Measurements from ENCODE around the gene PDE11A.

Gene PDE11A

DNA sequence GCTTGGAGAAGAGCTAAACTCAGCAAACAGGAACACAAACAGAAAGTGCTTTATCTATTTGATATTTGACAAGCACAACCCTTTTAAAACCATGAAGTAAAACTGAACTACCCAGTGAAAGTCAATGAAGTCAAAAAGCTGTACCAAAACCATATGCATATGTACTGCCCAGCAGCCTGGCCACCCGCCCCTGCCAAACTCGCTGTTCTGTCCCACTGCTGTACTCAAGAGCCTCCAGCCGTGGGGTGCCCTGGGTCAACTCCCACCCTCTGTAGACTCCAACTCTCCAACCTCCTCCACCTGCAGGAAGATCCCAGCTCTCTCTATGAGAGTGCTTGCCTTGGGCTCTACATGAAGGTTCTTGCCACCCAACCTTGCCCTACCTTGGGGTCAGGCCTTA, 411.8 kb downstream of the PDE11A start:
- FAIRE-seq, result no peak

DNA sequence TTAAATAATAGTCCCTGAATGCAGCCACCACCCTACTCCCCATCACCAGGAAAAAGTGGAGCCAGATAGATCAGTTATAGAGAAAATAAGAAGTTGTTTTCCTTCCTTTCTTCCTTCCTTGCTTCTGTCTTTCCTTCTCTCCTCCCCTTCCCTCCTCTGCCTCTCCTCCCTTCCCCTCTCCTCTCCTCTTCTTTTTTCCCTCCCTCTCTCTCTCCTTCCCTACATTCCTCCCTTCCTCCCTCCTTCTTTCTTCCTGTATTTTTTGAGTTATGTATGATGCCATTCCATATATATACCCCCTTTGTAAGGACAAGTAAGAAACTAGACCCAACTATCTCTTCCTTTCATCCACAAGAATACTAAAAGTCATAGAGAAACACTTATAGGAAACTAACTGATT, 414.3 kb downstream of the PDE11A start:
- FAIRE-seq, result no peak

DNA sequence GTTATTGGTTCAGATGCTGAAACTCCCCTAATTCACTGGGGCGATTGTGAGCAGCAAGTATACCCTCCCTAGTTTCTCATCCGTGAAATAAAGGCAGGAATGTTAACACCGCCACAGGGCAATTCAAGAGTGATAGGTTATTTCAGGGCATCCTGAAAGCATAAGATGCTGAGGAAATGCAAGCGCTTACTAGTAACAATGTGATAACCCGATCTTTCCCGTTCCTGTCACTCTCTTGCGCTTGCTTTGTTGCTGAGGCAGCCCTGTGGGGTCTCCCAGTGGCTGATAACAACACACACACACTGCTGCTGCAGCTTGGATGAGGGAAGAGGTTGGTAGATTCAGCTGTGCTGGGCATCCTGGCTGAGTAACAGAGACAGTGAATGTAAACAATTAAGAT, 420.7 kb downstream of the PDE11A start:
- no peak for FAIRE-seq

DNA sequence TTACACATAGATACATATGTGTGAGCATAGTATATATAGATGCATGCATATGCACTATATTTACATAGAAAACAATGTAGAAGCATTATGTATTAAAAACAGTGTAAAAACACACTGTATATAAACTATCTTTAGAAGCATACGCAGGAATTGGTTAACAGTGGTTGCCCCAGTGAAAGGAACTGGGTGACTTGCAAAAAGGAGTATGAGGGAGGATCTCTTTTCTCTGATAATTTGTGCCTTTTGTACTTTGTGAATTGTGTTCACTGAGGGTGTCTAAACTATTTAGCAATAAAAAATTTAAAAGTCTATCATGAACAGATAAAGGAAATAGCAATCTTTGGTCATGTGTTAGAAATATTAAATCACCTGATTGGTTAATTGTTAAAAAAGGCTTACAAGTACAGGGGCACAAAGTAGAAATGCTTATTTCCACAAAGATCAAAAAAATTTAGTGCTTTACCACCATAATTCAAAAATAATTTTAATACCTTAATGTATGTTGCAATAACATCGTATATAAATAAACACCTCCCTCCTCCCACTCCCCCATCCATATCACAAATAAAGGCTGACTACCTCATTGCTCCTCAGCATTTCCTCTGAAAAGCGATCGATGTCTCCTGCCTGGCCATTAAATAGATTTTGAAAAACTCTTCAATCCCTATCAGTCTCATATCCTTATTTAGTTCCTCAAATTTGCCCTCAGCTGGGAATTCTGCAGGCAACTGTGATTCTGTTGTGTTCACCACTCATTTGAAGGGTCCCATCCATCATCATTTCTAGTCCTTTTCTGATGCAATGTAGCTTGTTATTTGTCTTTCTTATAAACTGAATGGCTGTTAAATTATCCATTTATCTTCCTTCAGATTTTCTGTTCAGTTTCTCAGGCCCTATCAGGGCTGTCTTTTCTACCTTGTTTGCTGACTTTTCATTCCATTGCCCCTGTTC, 422.7 kb downstream of the PDE11A start:
- no peak for FAIRE-seq

DNA sequence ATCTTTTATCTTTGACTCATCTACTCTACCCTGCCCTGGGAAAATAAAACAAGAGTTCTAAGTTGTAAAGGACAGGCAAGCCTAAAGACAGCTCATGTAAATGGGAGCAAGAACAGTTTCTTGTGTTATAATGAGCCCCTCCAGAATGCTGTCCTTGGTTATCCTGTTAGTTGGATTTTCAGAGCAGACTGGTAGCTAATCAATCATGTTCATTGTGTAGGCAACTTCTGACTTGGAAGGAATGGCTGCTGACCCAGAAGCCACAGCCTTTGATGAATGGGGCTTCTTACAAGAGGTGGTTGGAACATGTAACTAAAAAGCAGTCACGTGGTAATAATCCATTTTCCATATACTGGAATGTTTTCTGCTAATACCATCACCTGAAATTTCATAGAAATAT, 425.8 kb downstream of the PDE11A start:
- no peak for FAIRE-seq

DNA sequence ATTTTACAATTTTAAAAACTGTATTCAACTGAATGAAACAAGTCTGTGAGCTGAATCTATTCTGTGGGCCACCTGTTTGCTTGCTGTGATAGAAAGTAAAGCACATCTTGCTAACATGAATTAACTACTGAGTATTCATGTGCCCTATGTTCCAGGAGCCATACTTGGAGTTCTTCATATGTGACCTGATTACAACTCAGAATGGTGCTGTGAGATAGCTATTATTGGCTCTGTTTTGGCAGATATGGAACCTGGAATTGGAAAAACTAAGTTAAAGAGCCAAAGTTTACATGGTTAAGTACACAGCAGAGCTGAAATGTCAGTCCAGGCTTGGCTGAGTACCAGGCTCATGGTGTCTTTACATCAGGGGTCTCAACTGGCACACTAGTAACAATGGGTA, 426.3 kb downstream of the PDE11A start:
- no peak for FAIRE-seq

DNA sequence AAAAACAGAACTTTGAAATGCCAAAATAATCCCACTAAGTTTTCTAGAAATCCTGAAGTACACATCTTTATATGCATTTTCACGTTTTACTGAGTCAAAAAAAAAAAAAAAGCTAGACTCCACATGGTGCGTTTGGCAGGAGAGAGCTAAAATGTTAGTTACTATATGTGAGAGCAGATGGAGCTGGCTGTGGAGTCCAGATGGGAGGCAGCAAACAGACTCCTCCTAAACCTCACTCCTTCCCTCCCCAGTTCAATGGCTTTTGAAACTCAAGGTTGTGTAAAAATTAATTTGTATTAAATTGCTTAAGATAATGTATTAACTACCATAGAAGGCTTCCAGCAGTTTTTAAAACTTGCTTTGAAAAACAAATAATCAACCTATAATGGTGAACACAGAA, 431.2 kb downstream of the PDE11A start:
- no peak for FAIRE-seq

DNA sequence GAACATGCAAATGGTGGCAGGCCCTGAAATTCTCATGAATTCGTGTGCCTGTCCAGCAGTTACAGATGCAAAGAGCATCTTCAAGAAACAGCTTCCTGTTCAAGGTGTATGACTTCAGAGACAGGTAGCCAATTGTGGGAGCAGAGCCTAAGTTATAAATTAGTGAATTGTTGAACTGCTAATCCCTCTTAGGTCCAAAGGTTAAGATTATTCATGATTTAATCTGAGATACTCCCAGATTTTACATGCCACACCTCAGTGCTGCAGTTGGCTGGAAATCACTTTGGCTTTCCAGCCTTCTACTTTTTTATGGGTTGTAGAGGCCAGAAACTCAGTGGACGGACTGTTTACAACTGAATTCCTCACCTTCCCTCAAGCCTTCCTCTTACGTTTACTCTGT, 432.2 kb downstream of the PDE11A start:
- FAIRE-seq, result no peak

DNA sequence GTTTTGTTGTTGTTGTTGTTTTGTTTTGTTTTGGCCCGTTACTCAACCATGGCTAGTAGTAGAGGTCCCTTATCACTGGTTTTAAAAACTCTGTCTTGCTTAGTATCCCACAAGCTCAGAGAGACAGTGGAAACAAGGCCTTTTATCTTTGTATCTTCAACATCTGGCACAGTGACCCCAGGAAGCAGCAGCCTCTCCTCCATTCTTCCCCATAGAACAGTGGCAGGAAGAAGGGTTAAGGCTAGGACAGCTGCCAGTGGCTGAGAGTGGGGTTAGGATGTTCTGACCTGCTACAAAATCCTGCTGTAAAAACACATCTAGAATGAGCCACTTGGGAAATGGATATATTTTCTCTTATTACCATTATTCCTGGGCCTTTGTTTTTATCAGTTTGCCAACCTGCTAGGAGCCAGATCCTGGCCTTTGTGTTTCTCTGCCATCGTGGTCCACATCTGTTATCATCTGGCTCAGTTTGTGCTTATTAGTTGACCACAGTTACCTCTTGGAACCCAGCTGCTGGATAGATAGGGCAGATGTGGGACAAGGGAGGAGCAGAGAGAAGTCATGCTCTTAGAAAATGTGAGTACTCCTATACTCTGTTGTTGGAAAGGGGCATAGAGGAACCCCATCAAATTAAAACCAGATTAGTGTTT, 433.2 kb downstream of the PDE11A start:
- FAIRE-seq, result no peak

DNA sequence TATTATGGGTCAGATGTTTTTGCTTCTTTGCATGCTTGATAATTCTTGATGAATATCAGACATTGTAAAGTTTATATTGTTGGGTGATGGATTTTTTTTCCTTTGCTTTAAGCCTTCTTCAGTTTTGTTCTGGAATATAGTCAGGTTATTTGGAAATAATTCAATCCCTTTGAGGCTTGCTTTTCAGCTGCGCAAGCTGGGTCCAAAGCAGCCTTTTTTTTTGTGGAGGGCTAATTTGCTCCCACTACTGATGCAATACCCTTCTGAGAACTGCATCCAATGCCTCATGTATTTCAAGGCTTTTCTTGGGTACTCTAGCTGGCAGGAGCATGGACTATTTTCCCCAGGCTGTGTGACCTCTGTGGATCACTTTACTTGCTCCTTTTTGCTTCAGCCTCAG, 434.1 kb downstream of the PDE11A start:
- FAIRE-seq, result no peak

DNA sequence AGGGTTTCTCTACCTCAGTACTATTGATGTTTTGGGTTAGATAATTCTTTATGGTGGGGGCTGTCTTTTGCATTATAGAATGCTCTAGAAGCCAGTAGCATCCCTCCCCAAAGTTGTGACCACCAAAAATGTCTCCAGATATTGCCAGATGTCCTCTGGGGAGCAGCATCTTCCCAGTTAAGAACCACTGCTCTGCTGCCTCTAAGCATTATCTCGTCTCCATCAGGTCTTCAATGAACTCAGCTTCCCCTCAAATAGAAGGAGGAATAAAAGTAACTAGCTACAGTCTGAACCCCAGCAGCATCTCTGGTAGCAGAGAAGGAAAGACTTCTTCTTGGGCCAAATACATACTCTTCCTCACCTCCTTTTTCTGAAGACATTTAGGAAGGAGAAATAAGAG, 435.9 kb downstream of the PDE11A start:
- FAIRE-seq, result no peak

DNA sequence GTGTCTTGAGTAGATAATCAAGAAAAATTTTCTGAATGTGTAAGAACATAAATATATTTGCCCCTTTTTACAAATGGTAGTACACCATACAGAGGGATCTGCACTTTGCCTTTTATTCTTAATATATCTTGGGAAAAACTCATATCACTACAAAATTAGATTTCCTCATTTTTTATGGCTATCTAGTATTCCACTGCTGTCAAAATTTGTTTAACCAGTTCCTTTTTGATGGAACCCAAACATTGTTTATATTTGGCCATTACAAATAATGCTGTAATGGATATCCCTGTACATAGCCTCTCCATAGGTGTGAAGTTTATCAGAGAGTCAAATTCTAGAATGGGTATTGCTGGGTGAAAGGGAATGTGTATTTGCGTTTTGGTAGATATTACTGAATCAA, 436.9 kb downstream of the PDE11A start:
- no peak for FAIRE-seq

DNA sequence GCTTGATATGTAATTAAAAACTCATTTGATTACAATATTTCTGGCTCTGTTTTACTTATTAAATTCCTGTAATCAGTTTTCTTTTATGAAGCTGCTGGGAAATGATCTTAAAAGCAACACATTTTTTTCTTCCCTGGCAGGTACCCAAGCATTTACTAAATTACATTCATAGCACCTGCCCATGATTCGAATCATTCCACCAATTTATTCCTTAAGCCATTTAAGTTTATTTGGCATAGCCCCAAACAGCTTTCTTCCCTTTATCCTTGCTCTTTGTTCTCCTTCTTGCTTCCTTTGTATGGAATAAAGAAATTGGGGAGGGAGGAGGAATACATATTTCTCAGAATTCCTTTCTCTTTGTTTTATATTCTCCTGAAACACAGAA, 438.7 kb downstream of the PDE11A start:
- FAIRE-seq, result no peak

DNA sequence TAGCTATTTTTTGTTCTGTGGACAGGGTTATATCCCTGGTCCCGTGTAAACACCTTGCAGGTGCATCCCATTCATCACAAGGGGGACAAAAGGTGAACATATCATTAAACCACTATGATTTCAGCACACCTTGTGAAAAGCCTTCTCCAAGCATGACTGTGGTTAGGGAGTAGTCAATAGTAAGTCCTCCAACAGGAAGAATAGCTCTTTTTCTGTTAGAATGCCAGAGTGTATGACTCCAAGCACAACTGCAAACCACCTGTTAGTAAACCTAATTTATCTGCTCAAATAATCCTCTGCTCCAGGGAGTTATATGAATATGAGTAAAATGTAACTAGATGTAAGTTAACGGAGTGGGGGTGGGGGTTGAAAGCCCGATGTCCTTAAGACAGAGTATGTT, 439.5 kb downstream of the PDE11A start:
- no peak for FAIRE-seq

DNA sequence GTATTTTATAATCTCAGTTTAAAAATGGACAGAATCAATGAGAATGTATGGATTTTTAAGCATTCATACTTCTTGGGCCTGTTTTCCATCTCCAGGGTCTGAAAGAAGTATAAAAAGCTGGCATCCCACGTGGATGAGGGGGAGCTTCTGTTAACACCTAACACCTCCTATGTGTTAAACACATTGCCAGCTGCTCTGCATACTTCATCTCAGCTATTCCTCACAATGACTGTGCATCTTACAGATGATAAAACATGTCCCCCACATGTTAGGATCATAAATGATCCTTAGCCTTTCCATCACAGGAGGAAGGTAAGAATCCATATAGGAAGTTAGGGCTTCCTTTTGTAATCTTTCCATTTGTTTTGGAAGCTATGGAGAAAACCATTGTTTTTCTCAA, 440.9 kb downstream of the PDE11A start:
- FAIRE-seq, result no peak

DNA sequence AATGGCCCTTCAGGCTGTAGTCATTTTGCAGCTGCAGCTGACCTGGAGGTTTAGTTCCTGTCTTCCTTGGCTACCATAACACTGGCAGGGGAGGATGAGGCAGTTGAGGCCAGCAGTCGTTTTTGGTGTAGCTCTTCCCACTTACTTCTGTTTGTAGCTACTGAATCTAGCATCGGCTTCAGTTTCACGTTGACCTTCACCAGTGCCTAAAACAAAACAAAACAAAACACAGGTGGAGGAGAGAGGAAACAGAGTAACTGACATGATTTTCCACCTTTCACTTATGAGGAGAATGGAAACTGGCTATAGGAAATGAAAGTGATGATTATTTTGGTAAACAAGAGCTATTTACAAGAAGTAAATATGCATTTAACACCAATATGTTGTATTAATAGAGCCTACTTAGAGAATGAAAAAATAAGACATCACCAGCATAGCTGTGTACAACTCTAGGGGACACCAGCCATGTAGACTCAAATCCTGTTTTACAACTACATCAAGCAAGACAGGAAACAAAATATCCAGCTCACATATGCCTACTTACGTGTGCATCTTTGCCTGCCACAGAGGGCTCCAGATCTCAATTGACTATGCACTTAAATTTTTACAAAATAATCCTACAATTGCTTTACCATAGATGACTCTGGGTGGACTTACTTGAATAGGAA, 443.1 kb downstream of the PDE11A start:
- FAIRE-seq, result no peak

DNA sequence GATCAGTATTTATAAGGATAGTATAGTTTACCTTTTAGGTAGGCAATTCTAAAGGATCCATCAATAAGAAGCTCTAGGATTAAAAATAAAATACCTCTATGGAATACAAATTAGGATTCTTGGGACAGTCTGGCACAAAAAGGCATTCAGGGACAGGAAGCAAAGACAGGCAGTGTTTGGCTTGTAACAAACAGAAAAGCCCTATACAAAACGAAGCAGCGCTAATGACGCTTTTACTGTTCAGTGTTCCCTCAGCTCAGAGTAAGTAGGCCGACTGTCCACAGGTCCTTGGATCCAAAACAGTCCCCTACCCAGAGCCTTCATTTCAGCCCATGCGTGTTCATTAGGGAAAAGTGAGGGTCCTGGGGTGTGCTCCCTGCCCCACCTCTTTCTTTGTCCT, 443.7 kb downstream of the PDE11A start:
- no peak for FAIRE-seq

DNA sequence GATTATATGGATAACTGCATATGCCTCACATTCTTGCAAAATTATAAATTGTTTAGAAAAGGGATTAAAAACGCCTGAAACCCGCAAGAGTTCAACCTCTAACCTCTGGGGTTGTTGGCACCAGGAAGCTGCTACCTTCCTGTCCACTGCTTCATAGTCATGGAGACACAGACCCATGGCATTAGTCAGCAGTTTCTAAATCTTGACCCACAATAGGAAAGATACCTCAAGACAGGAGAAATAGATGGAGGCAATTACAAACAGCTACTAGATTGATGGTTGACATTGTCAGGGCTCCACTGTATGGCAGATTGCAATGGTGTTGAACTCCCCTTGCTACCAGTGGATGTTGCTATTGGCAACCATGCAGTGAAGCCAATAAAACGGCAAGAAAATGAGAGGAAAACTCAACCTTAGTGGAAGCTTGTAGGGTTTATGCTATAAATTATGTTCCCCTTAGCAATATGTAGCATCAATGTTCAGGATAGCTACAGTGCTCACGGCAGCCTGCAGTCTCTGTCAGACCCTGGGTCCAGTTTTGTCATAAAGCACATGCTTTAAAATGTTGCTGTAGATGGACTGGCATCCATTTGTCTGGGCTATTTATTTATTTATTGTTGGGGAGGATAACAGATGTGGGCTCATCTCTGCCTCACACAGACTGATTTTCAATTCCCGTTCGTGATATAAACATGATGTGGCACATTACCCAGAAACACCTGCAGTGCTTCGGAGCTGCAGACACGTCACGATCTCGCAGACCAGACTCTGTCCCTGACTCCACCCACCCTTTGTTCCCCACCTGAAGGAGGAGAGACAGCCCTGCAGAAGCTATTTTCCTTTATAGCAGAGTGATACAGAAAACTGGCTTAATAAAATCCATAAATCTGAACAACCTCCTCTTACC, 446.6 kb downstream of the PDE11A start:
- FAIRE-seq, result no peak

DNA sequence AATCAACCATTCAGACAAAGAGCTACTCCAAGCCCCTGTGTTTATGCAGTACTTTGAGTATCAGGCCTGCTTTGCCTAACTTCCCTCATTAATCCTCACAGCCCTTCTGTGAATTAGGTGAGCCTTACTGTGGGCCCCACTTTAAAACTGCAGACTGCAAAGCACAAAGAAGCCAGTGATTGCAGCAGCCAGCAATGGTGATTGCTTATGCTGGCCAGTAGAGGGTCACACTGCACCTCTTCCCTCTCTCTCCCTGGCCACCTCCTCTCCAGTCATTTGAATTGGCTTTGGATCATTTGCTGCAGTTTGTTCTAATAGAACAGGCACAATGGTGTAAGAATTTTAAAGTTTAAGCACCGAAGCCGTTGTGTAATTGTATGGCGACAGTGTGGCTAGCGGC, 450.1 kb downstream of the PDE11A start:
- no peak for FAIRE-seq

DNA sequence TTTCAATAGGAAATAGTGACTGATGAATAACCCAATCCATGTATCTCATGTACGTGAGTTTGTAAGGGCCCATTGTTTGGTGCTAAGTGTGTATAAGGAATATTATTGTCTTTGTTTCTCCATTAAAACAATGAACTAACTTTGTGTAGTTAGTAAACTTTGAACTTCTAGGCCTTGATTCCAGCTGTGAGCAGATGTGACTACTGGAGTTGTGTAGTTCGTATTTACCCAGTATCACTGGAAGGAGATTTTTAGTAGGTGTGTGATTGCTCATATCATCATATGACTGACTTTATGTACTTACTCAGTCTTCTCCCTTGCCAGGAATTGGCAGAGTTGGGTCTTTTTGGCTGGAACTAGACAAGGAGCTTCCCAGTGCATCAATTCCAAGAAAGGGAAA, 452.6 kb downstream of the PDE11A start:
- no peak for FAIRE-seq

DNA sequence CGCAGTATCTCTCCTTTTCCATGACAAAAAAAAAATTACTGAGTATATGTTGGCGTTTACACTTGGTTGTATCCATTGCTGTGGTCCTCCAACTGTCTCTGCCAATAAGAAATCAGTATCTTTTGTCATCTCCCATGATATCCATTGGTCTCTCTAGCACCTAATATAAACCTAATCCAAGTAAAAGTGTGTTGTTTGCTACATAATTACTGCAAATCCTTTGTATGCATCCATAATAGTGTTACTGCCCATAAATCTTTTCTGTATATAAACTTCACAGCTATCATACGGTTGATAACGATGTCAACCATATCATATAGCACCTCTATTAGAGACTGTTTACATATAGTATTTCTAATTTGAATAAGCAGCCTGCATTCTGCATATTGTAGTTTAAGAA, 453.1 kb downstream of the PDE11A start:
- no peak for FAIRE-seq

Data from colon (tissue), 2 donors.